ENCODE measurements around the gene ADSL.

The ADSL gene

GRCh38 chr22:40400159-40400558 is 53.9 kb downstream of the ADSL start:
- no peak for DNase-seq
- no peak overlapping the region for H3K9ac ChIP-seq (ENCODE audit: low read length)
- H3K4me1 ChIP-seq (ENCODE audit: low read length) = no peaks in the 10 kb centered on the region
- no peak overlapping the region for H3K4me3 ChIP-seq (ENCODE audit: low read length)
- H3K27me3 ChIP-seq (replicated peaks; ENCODE audit: insufficient read depth, low read length) = no peaks in the 10 kb centered on the region
- H3K27ac ChIP-seq (ENCODE audit: low read length) = no peak overlapping the region
- no peaks in the 10 kb centered on the region for H3K9me2 ChIP-seq (replicated peaks; ENCODE audit: insufficient read depth, low read length)
- H3K4me2 ChIP-seq (ENCODE audit: low read depth, low read length) = no peak overlapping the region
- H3K79me2 ChIP-seq (ENCODE audit: low read length) = no peaks in the 10 kb centered on the region
- H2AFZ ChIP-seq (ENCODE audit: low read length) = no peak overlapping the region
- H4K20me1 ChIP-seq (ENCODE audit: insufficient read depth, low read length) = no peaks in the 10 kb centered on the region
- H3K9me3 ChIP-seq (replicated peaks; ENCODE audit: insufficient read depth, low read length) = no peaks in the 10 kb centered on the region
- H3K36me3 ChIP-seq (replicated peaks; ENCODE audit: insufficient read depth, low read length) = no peaks in the 10 kb centered on the region
- TF ChIP-seq EZH2phosphoT487 (IDR thresholded peaks at IDR 0.05; ENCODE audit: low read length) (no peak), CTCF (IDR thresholded peaks at IDR 0.05; ENCODE audit: low read length) (no peak), EZH2 (optimal IDR thresholded peaks at IDR 0.05; ENCODE audit: low read depth, low read length) (no peak)
- H3F3A ChIP-seq (ENCODE audit: insufficient read depth, low read length) = no peaks in the 10 kb centered on the region

- no peak overlapping the region for H3K27ac ChIP-seq (ENCODE audit: low read length)
Observed at GRCh38 chr22:40401532-40401931, 55.2 kb downstream of the ADSL start.

GRCh38 chr22:40401981-40402406 is 55.7 kb downstream of the ADSL start:
- TF ChIP-seq EZH2phosphoT487 (IDR thresholded peaks at IDR 0.05; ENCODE audit: low read length) (no peak), CTCF (IDR thresholded peaks at IDR 0.05; ENCODE audit: low read length) (no peak), EZH2 (optimal IDR thresholded peaks at IDR 0.05; ENCODE audit: low read depth, low read length) (no peak)
- Histone ChIP-seq H3K4me3 (ENCODE audit: low read length) (no peak overlapping the region), H3K9me2 (replicated peaks; ENCODE audit: insufficient read depth, low read length) (no peaks in the 10 kb centered on the region), H3K27ac (ENCODE audit: low read length) (no peak overlapping the region), H3K27me3 (replicated peaks; ENCODE audit: insufficient read depth, low read length) (no peaks in the 10 kb centered on the region), H2AFZ (ENCODE audit: low read length) (no peak overlapping the region), H3K9ac (ENCODE audit: low read length) (no peak overlapping the region), H3K36me3 (replicated peaks; ENCODE audit: insufficient read depth, low read length) (no peaks in the 10 kb centered on the region), H3K4me2 (ENCODE audit: low read depth, low read length) (no peak overlapping the region), H3F3A (ENCODE audit: insufficient read depth, low read length) (no peaks in the 10 kb centered on the region), H3K9me3 (replicated peaks; ENCODE audit: insufficient read depth, low read length) (no peaks in the 10 kb centered on the region), H3K4me1 (ENCODE audit: low read length) (no peaks in the 10 kb centered on the region), H3K79me2 (ENCODE audit: low read length) (no peaks in the 10 kb centered on the region), H4K20me1 (ENCODE audit: insufficient read depth, low read length) (no peaks in the 10 kb centered on the region)
- no peak for DNase-seq

More at GRCh38 chr22:40401532-40401931, 55.2 kb downstream of the ADSL start:
- TF ChIP-seq EZH2 (optimal IDR thresholded peaks at IDR 0.05; ENCODE audit: low read depth, low read length) = no peak
- no peak for TF ChIP-seq CTCF (IDR thresholded peaks at IDR 0.05; ENCODE audit: low read length)
- no peak for TF ChIP-seq EZH2phosphoT487 (IDR thresholded peaks at IDR 0.05; ENCODE audit: low read length)
- no peaks in the 10 kb centered on the region for H3K27me3 ChIP-seq (replicated peaks; ENCODE audit: insufficient read depth, low read length)
- no peaks in the 10 kb centered on the region for H3K79me2 ChIP-seq (ENCODE audit: low read length)
- no peak overlapping the region for H3K9ac ChIP-seq (ENCODE audit: low read length)
- no peaks in the 10 kb centered on the region for H3K36me3 ChIP-seq (replicated peaks; ENCODE audit: insufficient read depth, low read length)
- H4K20me1 ChIP-seq (ENCODE audit: insufficient read depth, low read length) = no peaks in the 10 kb centered on the region
- H3K4me2 ChIP-seq (ENCODE audit: low read depth, low read length) = no peak overlapping the region
- no peaks in the 10 kb centered on the region for H3K9me2 ChIP-seq (replicated peaks; ENCODE audit: insufficient read depth, low read length)
- no peak for DNase-seq
- H3K9me3 ChIP-seq (replicated peaks; ENCODE audit: insufficient read depth, low read length) = no peaks in the 10 kb centered on the region
- no peaks in the 10 kb centered on the region for H3F3A ChIP-seq (ENCODE audit: insufficient read depth, low read length)
- no peak overlapping the region for H2AFZ ChIP-seq (ENCODE audit: low read length)
- no peaks in the 10 kb centered on the region for H3K4me1 ChIP-seq (ENCODE audit: low read length)
- no peak overlapping the region for H3K4me3 ChIP-seq (ENCODE audit: low read length)
